HepG2 (cell line): ENCODE measurements around the gene TXN2.

Experiments used
- JUNB ChIP-seq: sonication (generic); formaldehyde crosslinking; IDR thresholded peaks from 2 replicates; pipeline ENCODE4 v1.8.0; 2022; ENCODE audit warnings: missing genetic modification reagents, mild to moderate bottlenecking, borderline replicate concordance
- SMAD3 ChIP-seq: sonication (generic); formaldehyde crosslinking; IDR thresholded peaks from 2 replicates; pipeline ENCODE4 v1.4.0; 2020; ENCODE audit warnings: missing genetic modification reagents
- TF ChIP-seq, protein P1 (sequence below): sonication (generic); formaldehyde crosslinking; IDR thresholded peaks from 2 replicates; pipeline ENCODE4 v1.5.0; 2020; ENCODE audit warnings: mild to moderate bottlenecking, missing genetic modification reagents, moderate library complexity
- TF ChIP-seq, protein P2 (sequence below): sonication (generic); formaldehyde crosslinking; IDR thresholded peaks from 2 replicates; pipeline ENCODE4 v1.4.0; 2020; ENCODE audit warnings: mild to moderate bottlenecking, missing genetic modification reagents
- TF ChIP-seq, protein P3 (sequence below): sonication (generic); formaldehyde crosslinking; IDR thresholded peaks from 2 replicates; pipeline ENCODE4 v1.4.0; 2020; ENCODE audit warnings: missing genetic modification reagents, mild to moderate bottlenecking, borderline replicate concordance

DNA sequence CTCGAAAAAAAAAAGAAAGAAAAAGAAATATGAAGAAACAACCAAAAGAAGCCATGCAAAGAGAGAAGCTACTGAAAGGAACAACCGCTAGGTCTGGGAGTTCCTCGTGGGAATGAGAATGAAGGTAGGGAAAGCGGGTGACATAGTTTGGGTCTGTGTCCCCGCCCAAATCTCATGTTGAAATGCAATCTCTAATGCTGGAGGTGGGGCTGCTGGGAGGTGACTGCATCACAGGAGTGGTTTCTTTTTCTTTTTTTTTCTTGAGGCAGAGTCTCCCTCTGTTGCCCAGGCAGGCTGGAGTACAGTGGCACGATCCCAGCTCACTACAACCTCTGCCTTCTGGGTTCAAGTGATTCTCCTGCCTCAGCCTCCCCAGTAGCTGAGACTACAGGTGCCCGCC, 9.7 kb upstream of the TXN2 start:
- TF ChIP-seq SMAD3 (CRISPR knock-in tag) (no peak), JUNB (no peak)
- TF ChIP-seq, protein P1, sequence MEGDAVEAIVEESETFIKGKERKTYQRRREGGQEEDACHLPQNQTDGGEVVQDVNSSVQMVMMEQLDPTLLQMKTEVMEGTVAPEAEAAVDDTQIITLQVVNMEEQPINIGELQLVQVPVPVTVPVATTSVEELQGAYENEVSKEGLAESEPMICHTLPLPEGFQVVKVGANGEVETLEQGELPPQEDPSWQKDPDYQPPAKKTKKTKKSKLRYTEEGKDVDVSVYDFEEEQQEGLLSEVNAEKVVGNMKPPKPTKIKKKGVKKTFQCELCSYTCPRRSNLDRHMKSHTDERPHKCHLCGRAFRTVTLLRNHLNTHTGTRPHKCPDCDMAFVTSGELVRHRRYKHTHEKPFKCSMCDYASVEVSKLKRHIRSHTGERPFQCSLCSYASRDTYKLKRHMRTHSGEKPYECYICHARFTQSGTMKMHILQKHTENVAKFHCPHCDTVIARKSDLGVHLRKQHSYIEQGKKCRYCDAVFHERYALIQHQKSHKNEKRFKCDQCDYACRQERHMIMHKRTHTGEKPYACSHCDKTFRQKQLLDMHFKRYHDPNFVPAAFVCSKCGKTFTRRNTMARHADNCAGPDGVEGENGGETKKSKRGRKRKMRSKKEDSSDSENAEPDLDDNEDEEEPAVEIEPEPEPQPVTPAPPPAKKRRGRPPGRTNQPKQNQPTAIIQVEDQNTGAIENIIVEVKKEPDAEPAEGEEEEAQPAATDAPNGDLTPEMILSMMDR (CRISPR knock-in tag) = no peak
- TF ChIP-seq, protein P2, sequence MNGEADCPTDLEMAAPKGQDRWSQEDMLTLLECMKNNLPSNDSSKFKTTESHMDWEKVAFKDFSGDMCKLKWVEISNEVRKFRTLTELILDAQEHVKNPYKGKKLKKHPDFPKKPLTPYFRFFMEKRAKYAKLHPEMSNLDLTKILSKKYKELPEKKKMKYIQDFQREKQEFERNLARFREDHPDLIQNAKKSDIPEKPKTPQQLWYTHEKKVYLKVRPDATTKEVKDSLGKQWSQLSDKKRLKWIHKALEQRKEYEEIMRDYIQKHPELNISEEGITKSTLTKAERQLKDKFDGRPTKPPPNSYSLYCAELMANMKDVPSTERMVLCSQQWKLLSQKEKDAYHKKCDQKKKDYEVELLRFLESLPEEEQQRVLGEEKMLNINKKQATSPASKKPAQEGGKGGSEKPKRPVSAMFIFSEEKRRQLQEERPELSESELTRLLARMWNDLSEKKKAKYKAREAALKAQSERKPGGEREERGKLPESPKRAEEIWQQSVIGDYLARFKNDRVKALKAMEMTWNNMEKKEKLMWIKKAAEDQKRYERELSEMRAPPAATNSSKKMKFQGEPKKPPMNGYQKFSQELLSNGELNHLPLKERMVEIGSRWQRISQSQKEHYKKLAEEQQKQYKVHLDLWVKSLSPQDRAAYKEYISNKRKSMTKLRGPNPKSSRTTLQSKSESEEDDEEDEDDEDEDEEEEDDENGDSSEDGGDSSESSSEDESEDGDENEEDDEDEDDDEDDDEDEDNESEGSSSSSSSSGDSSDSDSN (CRISPR knock-in tag) = no peak
- TF ChIP-seq, protein P3, sequence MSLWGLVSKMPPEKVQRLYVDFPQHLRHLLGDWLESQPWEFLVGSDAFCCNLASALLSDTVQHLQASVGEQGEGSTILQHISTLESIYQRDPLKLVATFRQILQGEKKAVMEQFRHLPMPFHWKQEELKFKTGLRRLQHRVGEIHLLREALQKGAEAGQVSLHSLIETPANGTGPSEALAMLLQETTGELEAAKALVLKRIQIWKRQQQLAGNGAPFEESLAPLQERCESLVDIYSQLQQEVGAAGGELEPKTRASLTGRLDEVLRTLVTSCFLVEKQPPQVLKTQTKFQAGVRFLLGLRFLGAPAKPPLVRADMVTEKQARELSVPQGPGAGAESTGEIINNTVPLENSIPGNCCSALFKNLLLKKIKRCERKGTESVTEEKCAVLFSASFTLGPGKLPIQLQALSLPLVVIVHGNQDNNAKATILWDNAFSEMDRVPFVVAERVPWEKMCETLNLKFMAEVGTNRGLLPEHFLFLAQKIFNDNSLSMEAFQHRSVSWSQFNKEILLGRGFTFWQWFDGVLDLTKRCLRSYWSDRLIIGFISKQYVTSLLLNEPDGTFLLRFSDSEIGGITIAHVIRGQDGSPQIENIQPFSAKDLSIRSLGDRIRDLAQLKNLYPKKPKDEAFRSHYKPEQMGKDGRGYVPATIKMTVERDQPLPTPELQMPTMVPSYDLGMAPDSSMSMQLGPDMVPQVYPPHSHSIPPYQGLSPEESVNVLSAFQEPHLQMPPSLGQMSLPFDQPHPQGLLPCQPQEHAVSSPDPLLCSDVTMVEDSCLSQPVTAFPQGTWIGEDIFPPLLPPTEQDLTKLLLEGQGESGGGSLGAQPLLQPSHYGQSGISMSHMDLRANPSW (CRISPR knock-in tag) = no peak
